A673 (cell line): ENCODE results near the gene EXOC6B.

Experiments
- CTCF ChIP-seq: fragments of 300-800, 200-600 bp; sonication (generic); conservative IDR thresholded peaks from 2 replicates; pipeline ENCODE4 v1.5.1; 2017; ENCODE audit warnings: low read depth, mild to moderate bottlenecking, antibody characterized with exemption, low read length, moderate library complexity, mixed read lengths
- EZH2 ChIP-seq: fragments of 200-600 bp; sonication (generic); IDR thresholded peaks from 2 replicates; pipeline ENCODE4 v1.6.1; 2017; ENCODE audit warnings: borderline replicate concordance, low read depth, mild to moderate bottlenecking, mixed read lengths, antibody characterized with exemption, low read length; ENCODE audit not compliant: poor library complexity, severe bottlenecking

GRCh38 chr2:72340665-72341064, 485.2 kb downstream of the EXOC6B start:
- TF ChIP-seq CTCF (no peak), EZH2 (no peak)
